K562 (cell line): ENCODE data around the gene TRABD2B. TPM values are rescaled to one million over a fixed set of nuclear protein-coding genes. Genes with fewer than 3 reads are reported as not detected.

ENCODE experiments used
- ATAC-seq: fragments of 200-7000 bp; cut with Tn5 transposase; 3 replicates; pipeline ENCODE4 v1.9.1; 2020; ENCODE audit warnings: moderate library complexity
- BruUV-seq: library from RNA; stranded (reverse); fragments of 400-500 nt; replicated peaks from 2 replicates; lab custom pipeline; 2021; lab: Mats Ljungman, UMichigan
- CTCF ChIA-PET: fragments of 300-600 bp; formaldehyde crosslinking; extraction: SDS; loops from one replicate; lab custom pipeline; 2021; ENCODE audit warnings: low intra/inter-chr PET ratio; lab: Yijun Ruan, JAX
- POLR2A ChIA-PET: fragments of 300-600, 350-650 bp; sonication (Branson Sonifier 250); formaldehyde crosslinking; extraction: SDS; loops from one replicate; lab custom pipeline; 2021; ENCODE audit warnings: antibody characterized with exemption, inconsistent platforms; lab: Yijun Ruan, JAX
- DNase-seq, 4 experiments: peaks; one replicate each; pipeline versions ENCODE4 v3.0.0 to v3.0.0-alpha.2; 2011 to 2018; ENCODE audit warnings: low spot score in 3 of 4, mixed read lengths in 3 of 4; ENCODE audit errors: extremely low read depth in 1 of 4
- FAIRE-seq: peaks from 2 replicates; lab custom pipeline; 2011; peaks lifted over from hg19 to GRCh38; lab: Jason Lieb, UNC
- H2AFZ ChIP-seq: 2 replicates; pipeline ENCODE4 v1.6.0; 2011; ENCODE audit warnings: low read depth, low read length, control low read depth, inconsistent platforms
- H3K27ac ChIP-seq: fragments of 200-600 bp; 3 replicates; pipeline ENCODE4 v1.8.0; 2011; ENCODE audit warnings: low read depth, mild to moderate bottlenecking, control low read depth, inconsistent platforms, low read length, moderate library complexity, mixed read lengths; ENCODE audit errors: extremely low read depth
- H3K27me3 ChIP-seq, 2 experiments: fragments of 300-600 bp in 1 of 2; 2 replicates in 1 of 2; 3 replicates in 1 of 2; pipeline versions ENCODE4 v1.6.0 to v1.8.0; 2011; ENCODE audit warnings: inconsistent platforms in 2 of 2, low read length in 2 of 2, mild to moderate bottlenecking in 1 of 2, mixed read lengths in 1 of 2, moderate library complexity in 1 of 2; ENCODE audit not compliant: control insufficient read depth in 2 of 2, insufficient read depth in 2 of 2
- H3K36me3 ChIP-seq: fragments of 300-600 bp; 3 replicates; pipeline ENCODE4 v1.8.0; 2011; ENCODE audit warnings: mild to moderate bottlenecking, low read length, inconsistent platforms; ENCODE audit not compliant: control insufficient read depth, insufficient read depth
- H3K4me1 ChIP-seq, 2 experiments: fragments of 200-600 bp in 1 of 2; replicated peaks in 1 of 2; 2 replicates in 1 of 2; 3 replicates in 1 of 2; pipeline versions ENCODE4 v1.5.1 to v1.8.0; 2011; ENCODE audit warnings: inconsistent platforms in 2 of 2, low read length in 2 of 2, mild to moderate bottlenecking in 1 of 2, mixed read lengths in 1 of 2, moderate library complexity in 1 of 2; ENCODE audit not compliant: control insufficient read depth in 2 of 2, insufficient read depth in 2 of 2
- H3K4me2 ChIP-seq: 2 replicates; pipeline ENCODE4 v1.6.1; 2011; ENCODE audit warnings: low read length, control low read depth, inconsistent platforms, mixed read lengths; ENCODE audit not compliant: insufficient read depth
- H3K4me3 ChIP-seq: fragments of 200-600 bp; sonication (generic), shearing (Covaris generic); 2 replicates; pipeline ENCODE4 v1.5.1; 2016; ENCODE audit warnings: control low read depth, inconsistent platforms
- H3K79me2 ChIP-seq: fragments of 200-600 bp; 3 replicates; pipeline ENCODE4 v1.8.0; 2011; ENCODE audit warnings: low read length, inconsistent platforms; ENCODE audit not compliant: control insufficient read depth, insufficient read depth
- H3K9ac ChIP-seq, 2 experiments: 2 replicates each; pipeline versions ENCODE4 v1.6.0 to v1.6.1; 2011; ENCODE audit warnings: low read depth in 2 of 2, low read length in 2 of 2, control low read depth in 1 of 2, inconsistent platforms in 1 of 2, mild to moderate bottlenecking in 1 of 2, mixed read lengths in 1 of 2; ENCODE audit not compliant: insufficient read depth in 1 of 2
- H3K9me1 ChIP-seq: one replicate; pipeline ENCODE4 v1.6.0; 2011; ENCODE audit warnings: inconsistent platforms, mild to moderate bottlenecking, low read length, moderate library complexity; ENCODE audit not compliant: control insufficient read depth, insufficient read depth
- H3K9me3 ChIP-seq: replicated peaks from 2 replicates; pipeline ENCODE4 v1.5.1; 2011; ENCODE audit warnings: low read depth, low read length, inconsistent platforms; ENCODE audit not compliant: control insufficient read depth, insufficient read depth
- H4K20me1 ChIP-seq: replicated peaks from 2 replicates; pipeline ENCODE4 v1.6.1; 2011; ENCODE audit warnings: low read length, inconsistent platforms, mixed read lengths; ENCODE audit not compliant: control insufficient read depth, insufficient read depth
- BRCA1 ChIP-seq, 2 experiments: fragments of 450-650 bp in 1 of 2; sonication (generic) in 1 of 2; formaldehyde crosslinking in 1 of 2; IDR thresholded peaks; 2 replicates each; pipeline versions ENCODE4 v1.5.0 to v1.6.1; 2017 to 2020; ENCODE audit warnings: mild to moderate bottlenecking in 1 of 2, missing genetic modification reagents in 1 of 2
- CBX3 ChIP-seq, 2 experiments: IDR thresholded peaks; 1 replicate in 1 of 2; 2 replicates in 1 of 2; pipeline ENCODE4 v1.6.1; 2012; ENCODE audit warnings: inconsistent platforms in 2 of 2, low read length in 2 of 2, borderline replicate concordance in 1 of 2, control low read depth in 1 of 2
- CSDE1 ChIP-seq, 2 experiments: fragments of 450-650 bp; IDR thresholded peaks; 2 replicates each; pipeline ENCODE4 v1.6.1; 2016; ENCODE audit warnings: mild to moderate bottlenecking in 1 of 2
- DMBX1 ChIP-seq: fragments of 250-450 bp; sonication (Bioruptor Pico); IDR thresholded peaks from 2 replicates; pipeline ENCODE4 v1.8.0; 2022; ENCODE audit warnings: inconsistent platforms, mild to moderate bottlenecking, moderate library complexity, borderline replicate concordance
- ILK ChIP-seq: fragments of 450-650 bp; IDR thresholded peaks from 2 replicates; pipeline ENCODE4 v1.6.1; 2016; ENCODE audit warnings: missing genetic modification characterization, low read depth, mild to moderate bottlenecking, missing compliant biosample characterization, moderate library complexity, borderline replicate concordance
- NBN ChIP-seq: fragments of 450-650 bp; IDR thresholded peaks from 2 replicates; pipeline ENCODE4 v1.6.1; 2016; ENCODE audit warnings: low read depth, mild to moderate bottlenecking
- NR2C1 ChIP-seq, 2 experiments: fragments of 450-650 bp; IDR thresholded peaks; 2 replicates each; pipeline ENCODE4 v1.6.1; 2017; ENCODE audit warnings: mild to moderate bottlenecking in 2 of 2, antibody characterized with exemption in 1 of 2, inconsistent platforms in 1 of 2, missing compliant biosample characterization in 1 of 2, missing genetic modification characterization in 1 of 2
- PHB ChIP-seq: fragments of 250-450 bp; sonication (Bioruptor Pico); IDR thresholded peaks from 2 replicates; pipeline ENCODE4 v1.5.0; 2021
- PHF21A ChIP-seq: fragments of 450-650 bp; IDR thresholded peaks from 2 replicates; pipeline ENCODE4 v1.6.1; 2017; ENCODE audit warnings: low read depth, borderline replicate concordance
- PPARD ChIP-seq: fragments of 250-450 bp; sonication (Bioruptor Pico); IDR thresholded peaks from 2 replicates; pipeline ENCODE4 v1.8.0; 2022; ENCODE audit warnings: inconsistent platforms, mild to moderate bottlenecking, moderate library complexity
- RNF2 ChIP-seq: sonication (generic); IDR thresholded peaks from 2 replicates; pipeline ENCODE4 v1.6.1; 2016
- TCFL5 ChIP-seq: fragments of 250-450 bp; sonication (Bioruptor Pico); conservative IDR thresholded peaks from 2 replicates; pipeline ENCODE4 v1.6.1; 2021; ENCODE audit warnings: mild to moderate bottlenecking, moderate library complexity, matching md5 sums
- ZNF282 ChIP-seq: sonication (generic); formaldehyde crosslinking; IDR thresholded peaks from 2 replicates; pipeline ENCODE4 v1.8.1; 2023; ENCODE audit warnings: missing genetic modification reagents
- ZNF586 ChIP-seq: fragments of 450-650 bp; formaldehyde crosslinking; conservative IDR thresholded peaks from 2 replicates; pipeline ENCODE4 v1.4.0; 2020; ENCODE audit warnings: mild to moderate bottlenecking, moderate library complexity
- WGBS: fragments of 100-300 bp; shearing (Covaris generic); methylation state at CpG from one replicate; pipeline ENCODE4 v1.1.6; 2016; ENCODE audit warnings: low coverage, mixed read lengths; ENCODE audit not compliant: insufficient coverage; ENCODE audit errors: missing lambda C conversion rate; 5-methylcytosine and 5-hydroxymethylcytosine counted together
- in situ Hi-C: fragments of 300-500 bp; cut with MboI; formaldehyde crosslinking; loops from 4 replicates; pipeline ENCODE4 v1.15.0; 2018; ENCODE audit warnings: inconsistent platforms, mixed read lengths
- intact Hi-C: fragments of 100-400 bp; cut with micrococcal nuclease; formaldehyde crosslinking; loops from 2 replicates; pipeline ENCODE4 v1.14.2; 2022
- polyA plus RNA-seq, 8 experiments: library from polyadenylated mRNA; depleted of rRNA in 4 of 8; stranded (reverse) in 5 of 8; unstranded in 3 of 8; fragments of >200 nt; fragmentation: Nextera tagmentation in 2 of 8; fragmentation: Illumina TruSeq in 1 of 8; extraction: Ambion mirVana in 2 of 8; extraction: Trizol in 1 of 8; gene quantifications; 2 replicates each; pipeline versions ENCODE4 v1.2.1 to v1.2.3, GENCODE V29; 2011 to 2014; ENCODE audit warnings: inconsistent platforms in 1 of 8, missing spikeins in 1 of 8
- total RNA-seq, 7 experiments: library from RNA; depleted of rRNA in 6 of 7; stranded (reverse); fragments of >200 nt in 6 of 7; fragmentation: Illumina TruSeq in 2 of 7; extraction: Trizol in 2 of 7; gene quantifications; 2 replicates each; pipeline versions ENCODE4 v1.2.1 to v1.2.3, GENCODE V29; 2011 to 2021; ENCODE audit warnings: low replicate concordance in 1 of 7
- TF ChIP-seq, protein P1 (sequence below), 2 experiments: IDR thresholded peaks in 1 of 2; conservative IDR thresholded peaks in 1 of 2; 2 replicates each; pipeline ENCODE4 v1.6.1; 2016; ENCODE audit warnings: low read depth in 2 of 2, mild to moderate bottlenecking in 1 of 2, missing compliant biosample characterization in 1 of 2, missing genetic modification characterization in 1 of 2, moderate library complexity in 1 of 2

TRABD2B gene
- total and polyA plus RNA-seq, 9 of the 15 experiments (the other 6 are each of a cell fraction or from before 2014, with no cell fraction given), result not detected

DNA sequence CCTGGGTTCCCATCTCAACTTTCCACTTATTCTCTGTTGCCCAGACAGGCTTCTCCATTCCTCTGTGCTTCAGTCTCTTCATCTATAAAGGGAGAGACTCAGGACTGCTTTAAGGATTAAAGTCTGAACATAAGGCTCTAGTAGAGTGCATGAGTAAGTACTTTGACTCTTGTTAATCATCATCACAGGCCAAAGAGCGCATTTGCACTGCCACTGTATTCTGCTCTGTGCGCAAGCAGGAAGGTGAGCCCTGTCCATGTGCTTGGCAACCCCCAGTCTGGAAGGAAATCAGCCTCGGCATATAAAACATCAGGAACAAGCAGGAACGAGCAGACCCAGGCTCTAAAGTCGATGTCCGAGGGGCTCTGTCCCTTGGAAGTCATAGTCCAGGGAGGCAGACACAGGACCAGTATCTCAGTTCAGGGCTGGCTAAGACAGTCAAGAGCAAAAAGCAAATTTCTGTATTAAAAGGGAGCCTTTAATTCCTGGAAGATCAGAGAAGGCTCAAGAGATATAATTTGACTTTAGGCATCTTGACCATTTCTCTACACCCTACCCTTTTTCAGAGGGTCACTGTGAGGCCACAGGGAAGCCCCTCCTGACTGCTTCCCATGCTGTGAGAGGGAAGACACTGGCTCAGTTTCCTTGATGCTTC, 131.2 kb downstream of the TRABD2B start:
- H3K27ac ChIP-seq, result no peak overlapping the region
- no peak overlapping the region for H3K9ac ChIP-seq
- no peaks in the 10 kb centered on the region for H3K4me1 ChIP-seq
- no peak overlapping the region for H3K4me2 ChIP-seq
- TF ChIP-seq BRCA1 (IDR thresholded peaks at IDR 0.05), result no peak
- TF ChIP-seq BRCA1 (CRISPR knock-in tag; IDR thresholded peaks at IDR 0.05), result no peak
- no peak for TF ChIP-seq TCFL5 (CRISPR knock-in tag)
- TF ChIP-seq, protein P1, sequence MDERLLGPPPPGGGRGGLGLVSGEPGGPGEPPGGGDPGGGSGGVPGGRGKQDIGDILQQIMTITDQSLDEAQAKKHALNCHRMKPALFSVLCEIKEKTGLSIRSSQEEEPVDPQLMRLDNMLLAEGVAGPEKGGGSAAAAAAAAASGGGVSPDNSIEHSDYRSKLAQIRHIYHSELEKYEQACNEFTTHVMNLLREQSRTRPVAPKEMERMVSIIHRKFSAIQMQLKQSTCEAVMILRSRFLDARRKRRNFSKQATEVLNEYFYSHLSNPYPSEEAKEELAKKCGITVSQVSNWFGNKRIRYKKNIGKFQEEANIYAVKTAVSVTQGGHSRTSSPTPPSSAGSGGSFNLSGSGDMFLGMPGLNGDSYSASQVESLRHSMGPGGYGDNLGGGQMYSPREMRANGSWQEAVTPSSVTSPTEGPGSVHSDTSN (CRISPR knock-in tag; IDR thresholded peaks at IDR 0.05; ENCODE audit: low read depth), result no peak
- TF ChIP-seq, protein P1 (tag; conservative IDR thresholded peaks at IDR 0.05; ENCODE audit: low read depth), result no peak
- no peak for TF ChIP-seq ZNF282 (CRISPR knock-in tag)
- no peak for TF ChIP-seq NR2C1 (IDR thresholded peaks at IDR 0.05)
- no peak for TF ChIP-seq NR2C1 (tag; IDR thresholded peaks at IDR 0.05)
- no peak for TF ChIP-seq CBX3 (IDR thresholded peaks at IDR 0.05; ENCODE audit: borderline replicate concordance in 1 of 2, low read length in 2 of 2)
- no peak for TF ChIP-seq PPARD (CRISPR knock-in tag)
- TF ChIP-seq RNF2, result no peak
- TF ChIP-seq PHB, result no peak
- TF ChIP-seq CSDE1 (IDR thresholded peaks at IDR 0.05), result no peak
- TF ChIP-seq PHF21A, result no peak
- no peak for TF ChIP-seq ILK (tag)
- no peak for TF ChIP-seq DMBX1
- TF ChIP-seq NBN, result no peak
- TF ChIP-seq ZNF586 (CRISPR knock-in tag), result no peak
- no peak for ATAC-seq
- in situ Hi-C loops (no loop called here), intact Hi-C loops (no loop called here)
- H3K27me3 ChIP-seq, result peaks cover 0 to 11% of the 10 kb centered on the region in 2 experiments; a peak in 1 of 5 replicates
- BruUV-seq, result no TSS peak
- no peak for DNase-seq
- H4K20me1 ChIP-seq, result 0 out of 2 replicates have a peak, but pooled peaks cover 9% of the 10 kb centered on the region
- no peaks in the 10 kb centered on the region for H3K79me2 ChIP-seq
- H3K4me3 ChIP-seq, result no peak overlapping the region
- FAIRE-seq, result no peak
- 3% methylated on average over 6 of the region's 6 CpGs for WGBS
- no peaks in the 10 kb centered on the region for H3K9me1 ChIP-seq
- CTCF ChIA-PET, result no interaction called here
- POLR2A ChIA-PET, result interaction anchor here (0.7 kb wide), 1 partner anchor 9 kb away, joined by 3 read pairs; no protein-coding TSS in a partner anchor
- H3K36me3 ChIP-seq, result no peaks in the 10 kb centered on the region
- H2AFZ ChIP-seq, result no peak overlapping the region
- H3K9me3 ChIP-seq, result no peaks in the 10 kb centered on the region
